K562 (cell line): ENCODE data around the gene FMC1. TPM values are rescaled to one million over a fixed set of nuclear protein-coding genes. Genes with fewer than 3 reads are reported as not detected.

Experiments used
- CSDE1 ChIP-seq, 2 experiments: fragments of 450-650 bp; IDR thresholded peaks; 2 replicates each; pipeline ENCODE4 v1.6.1; 2016; ENCODE audit warnings: mild to moderate bottlenecking in 1 of 2
- HNRNPUL1 ChIP-seq: fragments of 200-400 bp; formaldehyde crosslinking; IDR thresholded peaks from 2 replicates; pipeline ENCODE4 v1.6.1; 2017; ENCODE audit warnings: low read length
- SAFB ChIP-seq: fragments of 200-400 bp; formaldehyde crosslinking; IDR thresholded peaks from 2 replicates; pipeline ENCODE4 v1.6.1; 2017; ENCODE audit warnings: low read depth, low read length, borderline replicate concordance
- SRF ChIP-seq, 2 experiments: fragments of 250-450, 450-650 bp in 1 of 2; sonication (Bioruptor Pico) in 1 of 2; sonication (generic) in 1 of 2; formaldehyde crosslinking; IDR thresholded peaks; 2 replicates each; pipeline versions ENCODE4 v1.5.0 to v1.5.1; 2020 to 2022; ENCODE audit warnings: mild to moderate bottlenecking in 1 of 2, missing genetic modification reagents in 1 of 2
- STAT5A ChIP-seq: IDR thresholded peaks from 2 replicates; pipeline ENCODE4 v1.6.1; 2012; ENCODE audit warnings: low read length, inconsistent platforms, borderline replicate concordance
- polyA plus RNA-seq, 8 experiments: library from polyadenylated mRNA; depleted of rRNA in 4 of 8; stranded (reverse) in 5 of 8; unstranded in 3 of 8; fragments of >200 nt; fragmentation: Nextera tagmentation in 2 of 8; fragmentation: Illumina TruSeq in 1 of 8; extraction: Ambion mirVana in 2 of 8; extraction: Trizol in 1 of 8; gene quantifications; 2 replicates each; pipeline versions ENCODE4 v1.2.1 to v1.2.3, GENCODE V29; 2011 to 2014; ENCODE audit warnings: inconsistent platforms in 1 of 8, missing spikeins in 1 of 8
- total RNA-seq, 7 experiments: library from RNA; depleted of rRNA in 6 of 7; stranded (reverse); fragments of >200 nt in 6 of 7; fragmentation: Illumina TruSeq in 2 of 7; extraction: Trizol in 2 of 7; gene quantifications; 2 replicates each; pipeline versions ENCODE4 v1.2.1 to v1.2.3, GENCODE V29; 2011 to 2021; ENCODE audit warnings: low replicate concordance in 1 of 7
- TF ChIP-seq, protein P1 (sequence below): fragments of 450-650 bp; formaldehyde crosslinking; IDR thresholded peaks from 2 replicates; pipeline ENCODE4 v1.4.0; 2022; ENCODE audit warnings: missing genetic modification characterization
- TF ChIP-seq, protein P2 (sequence below): sonication (generic); formaldehyde crosslinking; IDR thresholded peaks from 2 replicates; pipeline ENCODE4 v1.8.1; 2023; ENCODE audit warnings: missing genetic modification reagents, mild to moderate bottlenecking, borderline replicate concordance
- TF ChIP-seq, protein P3 (sequence below), 2 experiments: fragments of 450-650 bp in 1 of 2; IDR thresholded peaks; 2 replicates each; pipeline ENCODE4 v1.6.1; 2011 to 2017; ENCODE audit warnings: low read depth in 2 of 2, antibody characterized with exemption in 1 of 2, borderline replicate concordance in 1 of 2, low read length in 1 of 2, mild to moderate bottlenecking in 1 of 2, mixed read lengths in 1 of 2; ENCODE audit not compliant: control insufficient read depth in 1 of 2
- TF ChIP-seq, protein P4 (sequence below): fragments of 250-450 bp; sonication (Bioruptor Pico); IDR thresholded peaks from 2 replicates; pipeline ENCODE4 v1.4.0; 2020; ENCODE audit warnings: mild to moderate bottlenecking
- TF ChIP-seq, protein P5 (sequence below): fragments of 250-450 bp; sonication (Bioruptor Pico); IDR thresholded peaks from 2 replicates; pipeline ENCODE4 v1.9.0; 2021; ENCODE audit warnings: mild to moderate bottlenecking, inconsistent platforms

The FMC1 gene
- total and polyA plus RNA-seq, 9 of the 15 experiments (the other 6 are each of a cell fraction or from before 2014, with no cell fraction given): 14.0 to 116 (median 29.0) TPM

DNA sequence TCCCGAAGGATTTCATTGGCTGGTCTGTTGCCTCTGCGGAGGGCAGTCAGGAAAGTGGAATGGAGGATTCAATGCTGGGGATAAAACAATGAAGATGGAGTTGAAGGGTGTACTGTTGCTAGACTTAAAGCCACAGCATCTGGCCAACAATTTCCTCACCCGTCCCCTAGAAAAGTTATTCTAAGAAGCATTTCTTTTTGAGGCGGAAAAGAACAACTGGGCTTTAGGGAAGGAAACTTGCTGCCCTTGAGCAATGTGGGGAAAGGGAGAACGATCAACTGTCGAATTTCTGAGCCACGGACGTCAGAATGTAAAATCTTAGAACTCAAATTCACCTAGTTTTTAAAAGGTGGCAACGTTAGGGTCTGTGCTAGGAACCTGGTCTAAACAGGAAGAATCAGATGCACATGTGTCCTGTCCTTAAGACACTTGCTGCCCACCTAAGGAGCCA is 664 bp downstream of the FMC1 start (continued):
- TF ChIP-seq, protein P1, sequence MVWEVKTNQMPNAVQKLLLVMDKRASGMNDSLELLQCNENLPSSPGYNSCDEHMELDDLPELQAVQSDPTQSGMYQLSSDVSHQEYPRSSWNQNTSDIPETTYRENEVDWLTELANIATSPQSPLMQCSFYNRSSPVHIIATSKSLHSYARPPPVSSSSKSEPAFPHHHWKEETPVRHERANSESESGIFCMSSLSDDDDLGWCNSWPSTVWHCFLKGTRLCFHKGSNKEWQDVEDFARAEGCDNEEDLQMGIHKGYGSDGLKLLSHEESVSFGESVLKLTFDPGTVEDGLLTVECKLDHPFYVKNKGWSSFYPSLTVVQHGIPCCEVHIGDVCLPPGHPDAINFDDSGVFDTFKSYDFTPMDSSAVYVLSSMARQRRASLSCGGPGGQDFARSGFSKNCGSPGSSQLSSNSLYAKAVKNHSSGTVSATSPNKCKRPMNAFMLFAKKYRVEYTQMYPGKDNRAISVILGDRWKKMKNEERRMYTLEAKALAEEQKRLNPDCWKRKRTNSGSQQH (CRISPR knock-in tag): peak; percentile 39; the same call in 1 of the 2 replicates
- 0 out of 4 replicates have a peak, but pooled peaks of 1 of the 2 experiments have one; percentile 23 for TF ChIP-seq CSDE1 (IDR thresholded peaks at IDR 0.05)
- TF ChIP-seq, protein P2, sequence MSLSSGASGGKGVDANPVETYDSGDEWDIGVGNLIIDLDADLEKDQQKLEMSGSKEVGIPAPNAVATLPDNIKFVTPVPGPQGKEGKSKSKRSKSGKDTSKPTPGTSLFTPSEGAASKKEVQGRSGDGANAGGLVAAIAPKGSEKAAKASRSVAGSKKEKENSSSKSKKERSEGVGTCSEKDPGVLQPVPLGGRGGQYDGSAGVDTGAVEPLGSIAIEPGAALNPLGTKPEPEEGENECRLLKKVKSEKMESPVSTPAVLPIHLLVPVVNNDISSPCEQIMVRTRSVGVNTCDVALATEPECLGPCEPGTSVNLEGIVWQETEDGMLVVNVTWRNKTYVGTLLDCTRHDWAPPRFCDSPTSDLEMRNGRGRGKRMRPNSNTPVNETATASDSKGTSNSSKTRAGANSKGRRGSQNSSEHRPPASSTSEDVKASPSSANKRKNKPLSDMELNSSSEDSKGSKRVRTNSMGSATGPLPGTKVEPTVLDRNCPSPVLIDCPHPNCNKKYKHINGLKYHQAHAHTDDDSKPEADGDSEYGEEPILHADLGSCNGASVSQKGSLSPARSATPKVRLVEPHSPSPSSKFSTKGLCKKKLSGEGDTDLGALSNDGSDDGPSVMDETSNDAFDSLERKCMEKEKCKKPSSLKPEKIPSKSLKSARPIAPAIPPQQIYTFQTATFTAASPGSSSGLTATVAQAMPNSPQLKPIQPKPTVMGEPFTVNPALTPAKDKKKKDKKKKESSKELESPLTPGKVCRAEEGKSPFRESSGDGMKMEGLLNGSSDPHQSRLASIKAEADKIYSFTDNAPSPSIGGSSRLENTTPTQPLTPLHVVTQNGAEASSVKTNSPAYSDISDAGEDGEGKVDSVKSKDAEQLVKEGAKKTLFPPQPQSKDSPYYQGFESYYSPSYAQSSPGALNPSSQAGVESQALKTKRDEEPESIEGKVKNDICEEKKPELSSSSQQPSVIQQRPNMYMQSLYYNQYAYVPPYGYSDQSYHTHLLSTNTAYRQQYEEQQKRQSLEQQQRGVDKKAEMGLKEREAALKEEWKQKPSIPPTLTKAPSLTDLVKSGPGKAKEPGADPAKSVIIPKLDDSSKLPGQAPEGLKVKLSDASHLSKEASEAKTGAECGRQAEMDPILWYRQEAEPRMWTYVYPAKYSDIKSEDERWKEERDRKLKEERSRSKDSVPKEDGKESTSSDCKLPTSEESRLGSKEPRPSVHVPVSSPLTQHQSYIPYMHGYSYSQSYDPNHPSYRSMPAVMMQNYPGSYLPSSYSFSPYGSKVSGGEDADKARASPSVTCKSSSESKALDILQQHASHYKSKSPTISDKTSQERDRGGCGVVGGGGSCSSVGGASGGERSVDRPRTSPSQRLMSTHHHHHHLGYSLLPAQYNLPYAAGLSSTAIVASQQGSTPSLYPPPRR (CRISPR knock-in tag): 0 out of 2 replicates have a peak, but pooled peaks have one; percentile 29
- TF ChIP-seq, protein P3, sequence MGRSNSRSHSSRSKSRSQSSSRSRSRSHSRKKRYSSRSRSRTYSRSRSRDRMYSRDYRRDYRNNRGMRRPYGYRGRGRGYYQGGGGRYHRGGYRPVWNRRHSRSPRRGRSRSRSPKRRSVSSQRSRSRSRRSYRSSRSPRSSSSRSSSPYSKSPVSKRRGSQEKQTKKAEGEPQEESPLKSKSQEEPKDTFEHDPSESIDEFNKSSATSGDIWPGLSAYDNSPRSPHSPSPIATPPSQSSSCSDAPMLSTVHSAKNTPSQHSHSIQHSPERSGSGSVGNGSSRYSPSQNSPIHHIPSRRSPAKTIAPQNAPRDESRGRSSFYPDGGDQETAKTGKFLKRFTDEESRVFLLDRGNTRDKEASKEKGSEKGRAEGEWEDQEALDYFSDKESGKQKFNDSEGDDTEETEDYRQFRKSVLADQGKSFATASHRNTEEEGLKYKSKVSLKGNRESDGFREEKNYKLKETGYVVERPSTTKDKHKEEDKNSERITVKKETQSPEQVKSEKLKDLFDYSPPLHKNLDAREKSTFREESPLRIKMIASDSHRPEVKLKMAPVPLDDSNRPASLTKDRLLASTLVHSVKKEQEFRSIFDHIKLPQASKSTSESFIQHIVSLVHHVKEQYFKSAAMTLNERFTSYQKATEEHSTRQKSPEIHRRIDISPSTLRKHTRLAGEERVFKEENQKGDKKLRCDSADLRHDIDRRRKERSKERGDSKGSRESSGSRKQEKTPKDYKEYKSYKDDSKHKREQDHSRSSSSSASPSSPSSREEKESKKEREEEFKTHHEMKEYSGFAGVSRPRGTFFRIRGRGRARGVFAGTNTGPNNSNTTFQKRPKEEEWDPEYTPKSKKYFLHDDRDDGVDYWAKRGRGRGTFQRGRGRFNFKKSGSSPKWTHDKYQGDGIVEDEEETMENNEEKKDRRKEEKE (IDR thresholded peaks at IDR 0.05; ENCODE audit: borderline replicate concordance in 1 of 2, control insufficient read depth in 1 of 2, low read depth in 2 of 2, low read length in 1 of 2): 0 out of 4 replicates have a peak, but pooled peaks have one; percentile 8 to 21
- 0 out of 4 replicates have a peak, but pooled peaks of 1 of the 2 experiments have one; percentile 24 for TF ChIP-seq SRF (CRISPR knock-in tag; IDR thresholded peaks at IDR 0.05)
- TF ChIP-seq SAFB: no peak
- TF ChIP-seq, protein P4, sequence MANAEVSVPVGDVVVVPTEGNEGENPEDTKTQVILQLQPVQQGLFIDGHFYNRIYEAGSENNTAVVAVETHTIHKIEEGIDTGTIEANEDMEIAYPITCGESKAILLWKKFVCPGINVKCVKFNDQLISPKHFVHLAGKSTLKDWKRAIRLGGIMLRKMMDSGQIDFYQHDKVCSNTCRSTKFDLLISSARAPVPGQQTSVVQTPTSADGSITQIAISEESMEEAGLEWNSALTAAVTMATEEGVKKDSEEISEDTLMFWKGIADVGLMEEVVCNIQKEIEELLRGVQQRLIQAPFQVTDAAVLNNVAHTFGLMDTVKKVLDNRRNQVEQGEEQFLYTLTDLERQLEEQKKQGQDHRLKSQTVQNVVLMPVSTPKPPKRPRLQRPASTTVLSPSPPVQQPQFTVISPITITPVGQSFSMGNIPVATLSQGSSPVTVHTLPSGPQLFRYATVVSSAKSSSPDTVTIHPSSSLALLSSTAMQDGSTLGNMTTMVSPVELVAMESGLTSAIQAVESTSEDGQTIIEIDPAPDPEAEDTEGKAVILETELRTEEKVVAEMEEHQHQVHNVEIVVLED (CRISPR knock-in tag): 0 out of 2 replicates have a peak, but pooled peaks have one; percentile 22
- 0 out of 2 replicates have a peak, but pooled peaks have one; percentile 12 for TF ChIP-seq STAT5A
- peak; percentile 19; the same call in 1 of the 2 replicates for TF ChIP-seq HNRNPUL1
- TF ChIP-seq, protein P5, sequence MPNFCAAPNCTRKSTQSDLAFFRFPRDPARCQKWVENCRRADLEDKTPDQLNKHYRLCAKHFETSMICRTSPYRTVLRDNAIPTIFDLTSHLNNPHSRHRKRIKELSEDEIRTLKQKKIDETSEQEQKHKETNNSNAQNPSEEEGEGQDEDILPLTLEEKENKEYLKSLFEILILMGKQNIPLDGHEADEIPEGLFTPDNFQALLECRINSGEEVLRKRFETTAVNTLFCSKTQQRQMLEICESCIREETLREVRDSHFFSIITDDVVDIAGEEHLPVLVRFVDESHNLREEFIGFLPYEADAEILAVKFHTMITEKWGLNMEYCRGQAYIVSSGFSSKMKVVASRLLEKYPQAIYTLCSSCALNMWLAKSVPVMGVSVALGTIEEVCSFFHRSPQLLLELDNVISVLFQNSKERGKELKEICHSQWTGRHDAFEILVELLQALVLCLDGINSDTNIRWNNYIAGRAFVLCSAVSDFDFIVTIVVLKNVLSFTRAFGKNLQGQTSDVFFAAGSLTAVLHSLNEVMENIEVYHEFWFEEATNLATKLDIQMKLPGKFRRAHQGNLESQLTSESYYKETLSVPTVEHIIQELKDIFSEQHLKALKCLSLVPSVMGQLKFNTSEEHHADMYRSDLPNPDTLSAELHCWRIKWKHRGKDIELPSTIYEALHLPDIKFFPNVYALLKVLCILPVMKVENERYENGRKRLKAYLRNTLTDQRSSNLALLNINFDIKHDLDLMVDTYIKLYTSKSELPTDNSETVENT (CRISPR knock-in tag): no peak
